ENCODE measurements around the gene VIT.

The VIT gene

DNA sequence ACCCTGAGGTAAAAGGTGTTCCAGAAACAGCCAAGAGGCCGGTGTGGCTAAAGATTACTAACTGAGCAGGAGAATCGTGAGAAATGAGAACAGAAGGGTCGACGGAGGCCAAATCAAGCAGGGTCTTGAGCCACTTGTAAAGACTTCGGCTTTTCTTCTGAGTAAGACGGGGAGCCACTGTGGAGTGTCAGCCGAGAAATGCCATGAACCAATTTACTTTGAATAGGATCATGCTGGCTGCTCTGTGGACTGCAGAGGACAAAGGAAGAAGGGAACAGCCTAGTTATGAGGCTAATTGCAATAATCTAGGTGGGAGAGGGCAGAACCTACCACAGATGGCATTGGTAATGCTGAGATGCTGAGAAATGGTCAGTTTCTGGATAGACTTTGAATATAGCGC lies 16.8 kb downstream of the VIT start:
- no peak for DNase-seq

DNA sequence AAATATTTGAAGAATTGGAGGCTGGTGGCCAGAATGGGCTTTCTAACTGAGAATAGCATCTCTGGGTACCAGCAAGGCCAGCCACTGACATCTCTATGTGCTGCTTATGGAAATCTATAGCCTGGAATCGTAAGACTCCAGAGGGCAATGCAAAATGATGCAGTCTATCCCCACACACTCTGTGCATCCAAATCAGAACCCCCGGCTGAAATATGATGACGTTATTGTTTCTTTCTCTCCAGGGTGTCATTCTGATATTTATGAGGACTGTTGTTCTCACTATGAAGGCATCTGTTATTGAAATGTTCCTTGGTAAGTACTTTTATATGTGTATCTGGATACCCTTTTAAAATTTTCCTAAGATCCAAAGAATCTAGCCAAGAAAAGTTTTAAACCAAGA lies 19.6 kb downstream of the VIT start:
- DNase-seq = no peak

DNA sequence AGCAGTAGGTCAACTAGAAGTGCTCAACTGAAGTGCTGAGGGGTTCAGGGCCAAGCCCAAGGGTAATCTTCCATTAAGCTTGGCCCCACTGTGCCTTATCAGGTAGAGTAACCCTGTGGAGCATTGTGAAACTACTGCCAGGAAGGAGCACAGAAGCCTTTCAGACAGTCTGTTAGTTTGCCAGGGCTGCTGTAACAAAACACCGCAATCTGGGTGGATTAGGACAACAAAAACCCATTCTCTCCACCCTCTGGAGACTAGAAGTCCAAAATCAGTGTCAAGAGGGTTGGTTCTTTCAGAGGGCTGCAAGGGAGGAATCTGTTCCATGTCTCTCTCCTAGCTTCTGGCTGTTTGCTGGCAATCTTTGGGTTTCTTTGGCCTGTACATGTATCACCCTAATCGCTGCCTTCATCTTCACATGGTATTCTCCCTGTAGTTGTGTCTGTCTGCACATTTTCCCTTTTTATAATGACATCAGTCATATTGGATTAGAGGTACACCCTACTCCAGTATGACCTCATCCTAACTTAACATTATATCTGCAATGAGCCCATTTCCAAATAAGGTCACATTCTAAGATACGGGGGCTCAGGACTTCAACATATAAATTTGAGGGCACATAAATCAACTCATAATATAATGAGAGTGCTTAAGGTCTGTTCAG lies 21.2 kb downstream of the VIT start:
- DNase-seq = no peak

DNA sequence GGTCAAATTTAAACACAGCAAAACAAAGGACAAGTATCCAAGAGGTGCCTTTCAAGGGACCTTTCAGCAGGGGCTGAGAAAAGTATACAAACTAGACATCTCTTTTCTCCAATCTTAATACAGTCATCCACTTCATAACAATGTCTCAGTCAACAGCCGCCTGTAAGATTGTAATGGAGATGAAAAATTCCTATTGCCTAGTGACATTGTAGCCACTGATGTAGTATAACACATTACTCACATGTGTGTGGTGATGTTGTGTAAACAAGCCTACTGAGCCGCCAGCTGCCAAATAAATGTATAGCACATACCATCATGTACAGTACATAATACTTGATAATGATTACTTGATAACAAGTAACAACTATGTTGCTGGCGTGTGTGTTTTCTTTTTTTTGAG lies 31.0 kb downstream of the VIT start:
- no peak for DNase-seq

DNA sequence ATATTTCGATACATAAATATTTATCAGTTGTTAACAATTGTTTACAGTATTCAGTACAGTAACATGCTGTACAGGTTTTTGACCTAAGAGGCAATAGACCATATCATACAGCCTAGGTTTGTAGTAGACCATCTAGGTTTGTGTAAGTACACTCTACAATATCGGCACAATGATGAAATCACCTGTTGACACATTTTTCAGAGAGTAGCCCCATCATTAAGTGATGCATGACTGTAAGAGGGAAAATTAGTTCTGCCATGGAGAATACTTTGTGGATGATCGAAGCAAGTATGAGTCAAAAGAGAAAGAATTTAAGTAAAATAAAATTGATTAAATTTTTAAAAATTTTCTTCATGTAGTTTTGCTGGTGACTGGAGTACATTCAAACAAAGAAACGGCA lies 32.6 kb downstream of the VIT start:
- no peak for DNase-seq

DNA sequence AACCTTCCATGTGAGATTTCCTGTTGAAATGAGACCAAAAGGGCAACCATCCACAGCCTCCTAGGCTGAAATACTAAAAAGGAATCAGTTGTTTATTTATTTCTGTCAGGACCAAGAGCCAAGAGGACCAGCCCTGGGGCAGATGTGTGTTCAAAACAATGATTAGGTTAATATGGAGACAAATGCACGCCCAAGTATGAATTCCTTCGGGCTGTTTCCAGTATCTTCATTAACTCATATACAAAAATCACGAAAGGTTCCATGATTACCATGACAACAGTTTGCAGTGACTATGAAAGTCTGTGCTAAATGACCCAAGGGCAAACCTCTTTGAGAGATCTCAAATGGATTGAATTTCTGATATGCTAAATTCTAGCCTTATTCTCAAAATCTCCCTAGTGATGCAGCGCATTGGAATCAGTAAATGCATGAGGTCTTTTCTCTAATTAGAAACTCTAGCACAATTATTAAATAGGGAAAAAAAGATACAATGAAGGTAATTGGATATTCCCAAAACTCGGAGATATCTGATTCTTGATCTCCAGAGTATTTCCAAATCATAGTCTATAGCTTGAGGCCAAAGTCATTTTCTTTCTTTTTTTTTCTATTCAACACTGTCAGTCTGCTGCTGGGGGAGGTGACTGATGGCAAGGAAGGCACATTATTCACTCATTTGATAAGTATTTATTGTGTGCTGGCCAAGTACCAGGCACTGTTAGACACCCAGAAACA lies 35.6 kb downstream of the VIT start:
- no peak for DNase-seq

DNA sequence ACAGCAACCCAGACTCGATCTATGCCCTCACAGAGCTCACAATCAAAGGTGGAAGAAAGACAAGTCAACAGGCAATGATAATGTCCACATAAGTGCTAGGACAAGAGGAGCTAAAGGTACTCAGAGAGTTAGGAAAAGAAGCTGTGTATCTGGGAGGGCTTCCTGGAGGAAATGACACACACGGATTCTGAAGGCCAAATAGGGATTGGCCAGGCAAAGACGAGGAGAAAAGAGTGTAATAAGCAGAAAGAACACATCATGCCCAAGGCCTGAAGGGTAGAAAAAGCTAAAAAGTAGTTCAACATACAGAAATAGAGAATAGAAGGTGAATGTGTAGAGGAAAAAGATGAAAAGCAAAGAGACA lies 36.1 kb downstream of the VIT start:
- DNase-seq = no peak

DNA sequence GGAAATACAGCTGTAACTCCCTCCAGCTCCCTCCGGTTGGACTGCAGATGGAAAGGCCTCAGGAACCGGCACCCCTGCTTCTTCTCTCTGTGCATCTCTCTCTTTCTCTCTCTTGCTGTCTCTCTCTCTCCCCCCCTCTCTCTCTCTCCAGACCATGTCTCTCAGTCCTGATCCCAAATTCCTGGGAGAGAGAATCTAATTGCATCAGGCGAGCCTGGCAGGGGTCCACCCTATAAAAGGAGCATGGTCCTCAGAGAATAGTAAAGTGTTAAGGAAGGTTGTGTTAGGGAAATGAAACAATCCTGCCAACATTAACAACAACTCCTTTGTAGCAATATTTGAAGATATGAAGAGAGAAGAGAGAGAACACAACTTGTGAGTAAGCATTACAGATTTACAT lies 36.7 kb downstream of the VIT start:
- no peak for DNase-seq

DNA sequence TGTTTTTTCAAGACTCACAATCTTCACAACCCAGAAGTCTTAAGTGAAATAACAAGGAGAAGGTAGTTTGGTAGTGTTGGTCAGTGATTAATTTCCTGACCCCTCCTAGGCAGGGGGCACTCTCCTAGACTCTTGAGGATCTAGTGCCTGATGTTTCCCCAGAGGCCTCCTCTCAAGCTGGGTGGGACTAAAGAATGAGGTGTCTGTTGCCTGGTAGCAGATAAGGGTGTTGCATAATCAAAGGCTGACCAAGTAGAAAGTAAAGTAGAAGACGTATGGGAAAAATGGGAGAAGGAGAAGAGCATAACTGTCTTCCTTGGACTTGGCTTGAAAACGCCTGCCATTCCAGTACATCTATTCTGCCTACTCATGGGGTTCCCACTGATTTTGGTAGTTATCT lies 37.8 kb downstream of the VIT start:
- DNase-seq = no peak

DNA sequence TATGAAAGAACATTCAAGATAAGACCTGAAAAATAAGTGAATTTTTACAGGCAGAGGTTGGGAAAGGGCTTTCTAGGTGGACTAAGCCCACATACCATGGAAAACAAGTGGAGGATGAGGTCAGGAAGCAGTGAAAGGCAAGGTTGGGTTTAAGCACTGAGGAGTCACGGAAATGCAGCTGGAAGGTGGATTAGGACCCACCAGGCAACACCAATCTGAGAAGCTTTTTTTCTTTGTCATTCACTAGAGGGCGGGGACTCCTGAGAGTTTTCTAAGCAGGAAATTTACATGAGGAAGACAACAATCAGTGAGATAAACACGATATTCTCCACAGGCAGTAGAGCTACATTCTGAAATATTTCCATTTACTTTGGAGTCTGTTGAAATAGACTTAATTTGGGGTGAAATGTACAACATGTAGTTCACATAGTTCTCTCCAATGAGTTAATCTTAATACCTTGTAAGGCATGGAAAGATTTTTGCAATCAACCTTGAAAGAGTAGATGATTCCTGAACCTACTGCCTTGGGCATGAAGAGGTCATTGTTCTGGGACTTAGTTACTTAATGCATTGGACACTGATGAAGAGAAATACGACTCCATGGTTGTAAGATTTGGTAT lies 40.7 kb downstream of the VIT start:
- DNase-seq = no peak

DNA sequence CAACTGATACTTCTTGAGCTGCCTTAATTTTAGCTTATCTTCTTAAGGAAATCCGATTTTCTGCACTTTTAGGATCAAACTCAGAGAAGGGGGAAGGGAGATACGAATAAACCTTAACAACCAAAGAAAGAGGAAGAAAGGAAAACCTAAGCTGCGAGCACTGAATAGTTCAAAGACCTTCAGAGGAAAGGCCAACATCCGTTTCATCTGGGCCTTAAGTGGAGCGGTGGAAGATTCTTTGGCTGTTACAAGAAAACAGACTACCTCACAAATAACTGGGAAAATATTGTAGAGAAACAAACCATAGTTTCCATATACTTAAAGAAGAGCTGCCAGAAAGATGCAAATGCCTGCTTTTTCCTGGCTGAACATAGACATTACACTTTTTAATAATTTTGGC lies 43.6 kb downstream of the VIT start:
- no peak for DNase-seq

DNA sequence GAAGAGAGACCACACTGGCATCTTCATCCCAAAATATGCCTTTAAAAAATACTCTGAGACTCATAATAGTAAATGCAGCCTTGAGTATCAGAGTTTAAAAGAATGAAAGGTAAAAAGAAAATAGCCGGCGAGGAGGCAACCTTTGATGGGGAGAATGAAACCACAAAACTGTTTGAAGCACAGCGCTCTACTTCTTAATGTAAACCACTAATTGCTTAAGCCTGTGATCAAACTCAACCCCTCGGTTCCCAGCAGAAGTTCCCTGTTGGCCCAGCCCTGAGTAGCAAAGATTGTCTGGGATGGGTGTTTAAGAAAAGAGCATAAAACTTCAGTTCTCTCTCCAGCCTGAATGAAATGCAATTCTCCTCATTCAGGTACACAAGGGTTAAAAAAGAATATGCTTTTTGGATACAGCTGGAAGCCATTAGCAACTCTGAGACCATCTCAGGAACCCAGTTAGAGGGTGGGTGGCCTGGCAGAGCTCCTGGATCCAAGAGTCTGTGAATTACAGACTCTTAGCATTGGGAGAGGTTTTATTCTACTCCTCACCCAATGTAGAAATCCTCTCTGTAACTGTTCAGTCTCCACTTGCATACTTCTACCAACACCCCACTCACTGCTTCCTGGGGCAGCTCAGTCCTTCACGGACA lies 44.8 kb downstream of the VIT start:
- no peak for DNase-seq

DNA sequence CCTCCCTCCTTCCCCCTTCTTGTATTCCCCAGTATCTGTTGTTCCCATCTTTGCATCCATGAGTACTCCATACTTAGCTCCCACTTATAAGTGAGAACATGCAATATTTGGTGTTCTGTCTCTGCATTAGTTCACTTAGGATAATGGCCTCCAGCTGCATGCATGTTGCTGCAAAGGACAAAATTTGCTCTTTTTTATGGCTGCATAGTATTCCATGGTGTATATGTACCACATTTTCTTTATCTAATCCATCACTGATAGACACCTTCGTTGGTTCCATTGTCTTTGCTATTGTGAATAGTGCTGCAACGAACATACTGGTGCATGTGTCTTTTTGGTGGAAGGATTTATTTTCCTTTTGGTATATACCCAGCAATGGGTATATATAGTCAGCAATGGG lies 47.4 kb downstream of the VIT start:
- DNase-seq = no peak

DNA sequence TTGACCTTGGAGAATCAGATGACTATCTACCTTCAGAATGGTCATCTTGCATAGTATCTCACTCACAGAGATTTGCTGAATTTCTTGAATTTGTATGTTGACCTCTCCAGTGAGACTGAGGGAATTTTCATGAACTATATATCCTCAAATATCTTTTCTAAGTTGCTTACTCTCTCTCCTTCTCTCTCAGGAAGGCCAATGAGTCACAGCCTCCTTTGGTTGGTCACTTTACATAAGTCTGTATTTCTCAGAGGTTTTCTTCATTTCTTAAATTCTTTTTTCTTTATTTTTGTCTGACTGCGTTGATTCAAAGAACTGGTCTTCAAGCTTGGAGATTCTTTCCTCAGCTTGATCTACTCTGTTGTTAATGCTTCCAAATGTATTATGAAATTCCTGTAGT lies 51.7 kb downstream of the VIT start:
- DNase-seq = no peak

DNA sequence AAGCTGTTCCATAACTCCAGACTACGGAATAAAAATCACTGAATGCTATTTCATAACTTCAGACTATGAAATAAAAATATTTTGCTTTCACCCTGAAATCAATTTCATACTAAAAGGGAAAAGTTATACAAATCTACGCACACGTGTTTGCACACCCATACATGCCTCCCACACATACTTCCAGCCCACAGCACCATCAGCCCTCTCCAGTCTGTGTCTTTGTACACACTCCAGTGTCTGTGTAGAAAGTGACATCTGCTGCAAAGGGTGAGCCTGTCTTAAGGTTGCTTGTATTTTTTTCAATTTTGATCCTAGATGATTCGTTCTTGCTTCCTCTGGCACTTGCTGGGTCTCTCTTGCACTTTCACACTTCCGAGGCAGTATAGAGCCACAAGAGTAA lies 53.6 kb downstream of the VIT start:
- no peak for DNase-seq

DNA sequence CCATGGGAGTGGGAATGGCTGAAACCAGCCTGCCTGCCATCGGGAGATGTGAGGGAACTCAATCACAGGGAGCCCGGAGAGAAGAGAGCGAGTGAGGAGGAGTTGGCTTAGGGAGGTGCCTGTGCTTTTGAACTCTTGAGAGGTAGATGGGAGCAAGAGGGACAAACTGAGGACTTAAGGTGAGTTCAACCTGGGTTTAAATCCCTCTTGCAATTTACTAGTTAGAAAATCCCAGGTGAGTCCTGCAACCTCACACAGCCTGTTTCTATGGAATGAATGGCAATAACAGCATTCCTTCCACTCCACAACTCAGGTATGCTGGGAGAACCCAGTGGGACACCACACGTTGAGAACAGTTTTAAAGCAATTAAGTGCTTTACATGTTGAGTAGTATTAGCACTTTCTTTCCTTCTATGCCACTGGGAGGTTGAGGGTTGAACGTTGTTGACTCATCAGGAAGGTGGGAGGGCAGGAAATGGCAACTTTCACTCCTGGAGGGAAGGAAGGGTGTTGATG lies 57.3 kb downstream of the VIT start:
- no peak for DNase-seq

DNA sequence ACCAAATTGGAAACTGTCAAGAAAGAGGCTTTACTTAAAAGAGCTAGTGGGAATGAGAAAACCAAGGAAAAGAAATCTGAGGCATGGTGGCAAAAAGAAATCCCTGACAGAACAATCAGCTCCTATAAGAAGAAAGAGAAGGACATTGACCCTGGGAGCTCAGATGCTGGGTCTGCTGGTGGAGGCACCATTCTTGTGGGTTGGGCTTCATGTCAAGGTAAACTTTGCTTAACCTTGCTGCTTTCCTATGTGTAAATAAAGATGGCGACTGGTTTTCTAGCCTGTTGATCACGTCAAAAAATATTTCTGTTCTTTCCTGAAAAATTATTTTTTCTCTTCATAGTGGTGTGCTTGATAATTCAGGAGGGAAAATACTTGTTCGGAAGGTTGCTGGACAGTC lies 58.1 kb downstream of the VIT start:
- no peak for DNase-seq

DNA sequence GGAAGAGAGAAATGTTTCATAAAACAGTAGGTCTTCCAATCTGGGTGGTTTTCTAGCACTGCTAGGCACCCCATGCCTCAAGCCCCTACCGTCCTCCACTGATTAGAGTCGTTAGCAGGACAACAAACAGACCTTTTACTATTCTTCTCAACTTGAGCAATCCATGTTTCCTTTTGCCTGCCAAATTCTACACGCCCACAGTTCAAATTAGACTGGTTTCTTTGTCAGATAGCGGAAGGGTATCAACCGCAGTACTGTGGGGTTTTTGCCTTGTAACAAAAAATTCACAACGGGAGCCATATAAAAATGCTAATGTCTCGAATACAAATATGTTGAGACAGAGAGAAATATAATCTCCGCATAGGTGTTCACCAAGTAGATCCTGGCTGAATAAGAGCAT lies 59.9 kb downstream of the VIT start:
- DNase-seq = no peak

DNA sequence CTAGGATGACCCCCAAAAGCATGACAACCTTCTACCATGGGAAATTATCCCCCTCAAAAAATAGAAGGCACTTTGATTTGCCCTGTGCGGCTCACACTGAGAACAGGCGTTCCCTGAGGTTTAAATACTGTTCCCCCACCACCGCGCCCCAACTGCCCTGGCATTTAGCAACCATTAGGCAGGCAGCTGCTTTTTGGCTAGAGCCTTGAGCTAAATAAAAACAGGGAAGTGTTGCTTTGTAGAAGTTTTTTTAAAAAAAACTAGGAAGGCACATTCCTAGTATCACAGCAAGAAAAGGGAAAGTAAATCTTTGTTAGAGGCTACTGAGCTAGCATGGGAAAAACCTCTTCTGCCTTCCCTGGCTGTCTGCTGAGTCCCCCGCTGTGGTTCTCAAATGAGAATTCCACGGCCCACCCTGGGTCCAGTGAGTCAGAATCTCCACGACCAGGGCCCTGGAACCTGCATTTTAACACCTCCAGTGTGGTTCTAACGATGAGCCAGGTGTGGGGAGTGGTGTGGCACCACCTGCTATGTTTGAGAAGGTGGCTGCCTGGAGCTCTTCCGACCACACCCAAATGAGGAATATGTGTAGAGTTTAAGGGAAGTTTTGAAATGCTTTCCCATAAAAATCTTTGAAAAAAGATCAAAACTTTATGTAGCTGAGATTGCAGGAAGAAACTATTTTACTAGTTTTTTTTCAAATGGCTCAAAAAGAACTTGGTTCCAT lies 66.4 kb downstream of the VIT start:
- DNase-seq = no peak

DNA sequence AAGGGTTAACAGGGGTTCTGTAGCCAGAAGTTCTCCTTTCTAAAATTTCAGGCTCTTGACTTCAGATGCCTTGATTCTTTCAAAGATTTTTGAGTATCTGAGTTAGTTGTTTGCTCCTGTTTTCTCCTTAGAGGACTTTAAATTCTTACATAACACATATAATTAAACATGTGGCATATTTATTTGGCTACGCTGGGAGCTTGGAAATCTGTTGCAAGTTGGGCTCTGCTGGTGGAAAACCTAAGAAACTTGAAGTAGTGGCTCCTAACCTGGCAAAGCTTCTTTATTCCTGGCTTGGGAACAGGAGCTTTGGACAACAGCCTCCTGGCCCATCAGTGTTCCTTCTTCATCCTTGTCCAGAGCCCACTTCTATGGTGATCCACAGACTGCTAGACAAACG lies 72.6 kb downstream of the VIT start:
- DNase-seq = no peak

DNA sequence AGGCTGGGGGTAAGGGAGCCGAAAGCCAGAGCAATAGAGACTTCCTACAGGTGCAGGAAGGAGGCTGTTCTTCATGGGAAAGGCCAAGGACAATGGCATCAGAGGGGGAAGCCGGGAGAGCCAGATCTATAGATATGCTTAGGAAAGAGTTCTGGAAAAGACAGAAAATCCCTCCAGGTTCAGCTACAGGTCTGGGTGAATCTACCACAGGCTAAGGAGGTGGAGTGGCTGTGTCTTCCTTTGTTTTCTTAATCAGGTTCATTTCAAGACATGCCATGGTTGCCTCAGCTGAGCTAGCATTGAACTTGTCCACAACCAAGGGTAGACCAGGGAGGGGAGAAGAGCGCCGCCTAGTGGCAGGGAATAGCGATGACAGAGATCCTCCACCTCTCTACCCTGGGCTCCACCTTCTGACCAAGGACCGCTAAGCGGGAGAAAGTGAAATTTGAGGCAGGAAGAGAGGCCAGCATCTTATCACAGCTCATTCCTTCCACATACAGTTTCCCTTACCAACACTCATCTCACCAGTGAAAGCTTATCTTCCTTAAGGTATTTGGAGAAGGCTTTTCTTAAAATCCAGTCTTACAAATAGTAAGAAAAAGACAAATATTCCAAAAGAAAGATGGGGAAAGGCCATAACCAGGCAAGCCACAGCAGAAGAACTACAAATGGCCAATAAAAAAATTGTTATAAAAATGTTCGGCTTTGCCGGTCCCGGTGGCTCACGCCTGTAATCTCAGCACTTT lies 74.2 kb downstream of the VIT start:
- DNase-seq = no peak

DNA sequence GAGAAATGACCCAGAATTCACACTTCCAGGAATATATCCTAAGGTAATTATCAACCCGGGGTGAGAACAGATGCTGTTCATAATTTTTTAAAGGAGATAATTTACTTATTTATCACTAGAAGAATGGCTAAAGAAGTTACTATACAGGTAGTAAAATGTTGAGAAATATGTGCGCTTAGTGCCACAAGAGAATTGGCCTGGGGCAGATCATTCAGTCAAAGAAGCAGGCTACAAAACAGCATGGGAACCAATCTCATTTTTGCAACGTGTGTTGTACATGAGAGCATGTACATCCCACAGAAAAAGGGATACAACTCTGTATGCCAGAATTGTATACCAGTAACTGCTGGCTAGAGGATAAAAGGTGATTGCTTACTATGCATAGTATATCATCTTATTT lies 75.2 kb downstream of the VIT start:
- no peak for DNase-seq

DNA sequence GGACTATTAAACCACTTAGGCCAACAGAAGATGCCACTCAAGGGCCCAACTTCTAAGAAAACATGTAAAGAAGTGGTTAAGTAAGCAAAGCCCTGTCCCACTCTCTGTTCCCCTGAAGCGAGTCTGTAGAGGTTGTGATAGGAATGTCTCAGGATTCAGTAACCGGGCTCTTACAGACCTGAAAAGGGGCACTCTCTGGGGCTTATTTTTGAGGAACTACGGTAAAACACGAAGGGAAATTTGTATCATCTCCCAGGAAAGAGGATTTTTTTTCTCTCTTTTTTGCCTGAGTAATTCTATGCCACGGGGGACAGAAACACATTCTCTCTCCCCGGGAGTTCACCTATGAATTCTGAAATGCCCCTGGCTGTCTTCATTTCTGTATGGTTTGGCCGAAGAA lies 77.4 kb downstream of the VIT start:
- DNase-seq = no peak
